Heart right ventricle (tissue), 16 donors: ENCODE results near the gene CTCFL. TPM values are rescaled to one million over a fixed set of nuclear protein-coding genes. Genes with fewer than 3 reads are reported as not detected.

Experiments used
- ATAC-seq, 8 donors: fragments of 200-7000 bp; cut with Tn5 transposase; one replicate each; pipeline ENCODE4 v1.9.1; 2020; ENCODE audit warnings: mild to moderate bottlenecking in 8 of 8, moderate library complexity in 8 of 8, moderate number of reproducible peaks in 1 of 8
- DNase-seq, 2 donors: peaks; one replicate each; pipeline ENCODE4 v3.0.0-alpha.2; 2020
- H3K27ac ChIP-seq, 10 donors: fragments of 200-600 bp; sonication (generic) in 2 of 10; one replicate each; pipeline versions ENCODE4 v1.5.0 to v1.8.0; 2020 to 2022; ENCODE audit warnings: mild to moderate bottlenecking in 3 of 10
- H3K27me3 ChIP-seq, 7 donors: fragments of 200-600 bp; one replicate each; pipeline ENCODE4 v1.8.0; 2021 to 2022; ENCODE audit warnings: mild to moderate bottlenecking in 2 of 7
- H3K36me3 ChIP-seq, 9 donors: fragments of 200-600 bp; sonication (generic) in 1 of 9; one replicate each; pipeline versions ENCODE4 v1.5.0 to v1.8.0; 2020 to 2022; ENCODE audit warnings: mild to moderate bottlenecking in 2 of 9
- H3K4me1 ChIP-seq, 9 donors: fragments of 200-600 bp; sonication (generic) in 1 of 9; one replicate each; pipeline versions ENCODE4 v1.5.0 to v1.8.0; 2020 to 2022; ENCODE audit warnings: mild to moderate bottlenecking in 4 of 9
- H3K4me3 ChIP-seq, 10 donors: fragments of 200-600 bp; sonication (generic) in 2 of 10; one replicate each; pipeline versions ENCODE4 v1.5.0 to v1.8.0; 2020 to 2022; ENCODE audit warnings: mild to moderate bottlenecking in 7 of 10, moderate library complexity in 2 of 10
- H3K9me3 ChIP-seq, 11 donors: fragments of 200-600 bp in 10 of 11; sonication (generic) in 2 of 11; one replicate each; pipeline versions ENCODE4 v1.5.0 to v1.8.0; 2013 to 2022; ENCODE audit warnings: mild to moderate bottlenecking in 2 of 11, control low read depth in 1 of 11, moderate library complexity in 1 of 11
- WGBS, 2 donors: extraction: QIAGEN DNeasy Blood & Tissue Kit; methylation state at CpG; one replicate each; pipeline ENCODE4 v1.1.7; 2013; ENCODE audit warnings: inconsistent platforms in 1 of 2; 5-methylcytosine and 5-hydroxymethylcytosine counted together
- intact Hi-C, 10 donors: fragments of 100-400 bp; cut with DNase I; formaldehyde crosslinking; loops; one replicate each; pipeline versions ENCODE4 v1.11.1 to v1.14.2; 2022
- long read RNA-seq, 3 donors: library from polyadenylated mRNA; unstranded; transcript quantifications; one replicate each; pipeline ENCODE4 v2.0.0, GENCODE V29; 2020 to 2021
- polyA plus RNA-seq, 2 donors: library from polyadenylated mRNA; stranded (reverse); fragments of 200-250 nt; gene quantifications; one replicate each; pipeline ENCODE4 v1.2.3, GENCODE V29; 2013
- total RNA-seq, 10 donors: library from RNA; stranded (reverse); fragmentation: NEBNext Ultra II Directional in 3 of 10; extraction: Animal tissue kit (Norgen Biotek cat#: 25700) in 3 of 10; gene quantifications; one replicate each; pipeline versions ENCODE4 v1.2.1 to v1.2.4, GENCODE V29; 2021 to 2023
- TF ChIP-seq, protein P1 (sequence below), 9 donors: fragments of 200-600 bp; sonication (generic) in 2 of 9; IDR thresholded peaks; one replicate each; pipeline versions ENCODE4 v1.5.0 to v1.8.0; 2021 to 2022; ENCODE audit warnings: antibody characterized with exemption in 9 of 9, mild to moderate bottlenecking in 5 of 9, moderate library complexity in 1 of 9
- donor health status: Arrhythmogenic right ventricular cardiomyopathy.
- donor health status: ischemic (EF 13 %, LVEDD 7.1; RV severe dilation, severe dysfunction).
- donor health status: healthy with polysubstance abuse.
- donor health status: DM: no; HTN: yes; CAD: no.
- donor health status: DM: no; HTN: no; CAD: no.
- donor health status: ischemic (EF 25% LVEDD 6.9; RV normal size, moderate dysfunction).
- donor health status: ischemic (EF 25% LVEDD 5.7; RV mildly dilated, moderate dysfunction).
- donor health status: healthy.
- donor health status: DM: yes; HTN: yes; CAD: no.
- donor health status: Ischemic cardiomyopathy.
- donor health status: ischemic (EF 35%, LVEDD 5.7; RV mildly dilated, moderate dysfunction).
- donor health status: nonischemic (EF 11% LVEDD 7.7; RV severe dilation, severe dysfunction).
- donor health status: DM: yes; HTN: yes; CAD: no.
- donor health status: PGD.
- donor health status: ischemic (EF 29% LVEDD 5.4; RV normal size, mild dysfunction).
- donor health status: nonischemic (EF 23%, LVEDD 6.1; RV moderate dilation, normal function).

The CTCFL gene, protein sequence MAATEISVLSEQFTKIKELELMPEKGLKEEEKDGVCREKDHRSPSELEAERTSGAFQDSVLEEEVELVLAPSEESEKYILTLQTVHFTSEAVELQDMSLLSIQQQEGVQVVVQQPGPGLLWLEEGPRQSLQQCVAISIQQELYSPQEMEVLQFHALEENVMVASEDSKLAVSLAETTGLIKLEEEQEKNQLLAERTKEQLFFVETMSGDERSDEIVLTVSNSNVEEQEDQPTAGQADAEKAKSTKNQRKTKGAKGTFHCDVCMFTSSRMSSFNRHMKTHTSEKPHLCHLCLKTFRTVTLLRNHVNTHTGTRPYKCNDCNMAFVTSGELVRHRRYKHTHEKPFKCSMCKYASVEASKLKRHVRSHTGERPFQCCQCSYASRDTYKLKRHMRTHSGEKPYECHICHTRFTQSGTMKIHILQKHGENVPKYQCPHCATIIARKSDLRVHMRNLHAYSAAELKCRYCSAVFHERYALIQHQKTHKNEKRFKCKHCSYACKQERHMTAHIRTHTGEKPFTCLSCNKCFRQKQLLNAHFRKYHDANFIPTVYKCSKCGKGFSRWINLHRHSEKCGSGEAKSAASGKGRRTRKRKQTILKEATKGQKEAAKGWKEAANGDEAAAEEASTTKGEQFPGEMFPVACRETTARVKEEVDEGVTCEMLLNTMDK
- total RNA-seq: not detected
- not detected for polyA plus RNA-seq
- long read RNA-seq, donor 1: 0 reads
- long read RNA-seq, donor 2: 0 reads
- long read RNA-seq, donor 3: 0 reads

DNA sequence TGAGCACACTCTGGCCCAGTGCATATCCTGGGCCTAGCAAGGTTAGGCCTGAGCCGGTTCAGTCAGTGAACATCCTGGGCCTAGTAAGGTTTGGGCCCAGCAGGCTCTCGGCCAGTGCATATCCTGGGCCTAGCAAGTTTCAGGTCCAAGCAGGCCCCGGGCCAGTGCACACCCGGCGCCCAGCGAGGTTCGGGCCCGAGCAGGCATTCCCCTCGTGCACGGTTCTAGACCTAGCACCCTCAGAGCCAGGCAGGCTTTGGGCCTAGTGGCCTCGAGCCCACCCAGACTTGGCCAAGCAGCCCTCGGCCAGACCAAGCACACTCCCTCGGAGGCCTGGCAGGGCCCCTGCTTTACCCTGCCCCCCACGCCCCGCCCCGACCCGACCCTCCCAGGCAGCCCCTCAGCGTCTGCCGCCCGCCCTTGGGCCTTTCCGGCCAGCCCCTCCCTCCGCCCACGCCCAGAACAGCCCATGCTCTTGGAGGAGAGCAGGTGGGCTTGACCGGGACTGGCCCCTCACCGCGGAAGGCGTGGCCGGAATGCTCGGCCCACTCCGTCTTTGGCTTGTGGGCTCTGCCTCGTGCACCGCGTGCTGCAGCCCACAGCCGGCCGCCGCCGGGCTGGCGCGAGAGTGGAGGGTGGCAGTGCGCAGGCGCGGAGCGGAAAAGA, at the start of gene CTCFL:
Gene CTCFL, minus strand, starts transcription at position 630 of the 666 bp plus-strand sequence. CDS start 935 bp downstream, outside the sequence.
- DNase-seq: no peak
- TF ChIP-seq, protein P1, sequence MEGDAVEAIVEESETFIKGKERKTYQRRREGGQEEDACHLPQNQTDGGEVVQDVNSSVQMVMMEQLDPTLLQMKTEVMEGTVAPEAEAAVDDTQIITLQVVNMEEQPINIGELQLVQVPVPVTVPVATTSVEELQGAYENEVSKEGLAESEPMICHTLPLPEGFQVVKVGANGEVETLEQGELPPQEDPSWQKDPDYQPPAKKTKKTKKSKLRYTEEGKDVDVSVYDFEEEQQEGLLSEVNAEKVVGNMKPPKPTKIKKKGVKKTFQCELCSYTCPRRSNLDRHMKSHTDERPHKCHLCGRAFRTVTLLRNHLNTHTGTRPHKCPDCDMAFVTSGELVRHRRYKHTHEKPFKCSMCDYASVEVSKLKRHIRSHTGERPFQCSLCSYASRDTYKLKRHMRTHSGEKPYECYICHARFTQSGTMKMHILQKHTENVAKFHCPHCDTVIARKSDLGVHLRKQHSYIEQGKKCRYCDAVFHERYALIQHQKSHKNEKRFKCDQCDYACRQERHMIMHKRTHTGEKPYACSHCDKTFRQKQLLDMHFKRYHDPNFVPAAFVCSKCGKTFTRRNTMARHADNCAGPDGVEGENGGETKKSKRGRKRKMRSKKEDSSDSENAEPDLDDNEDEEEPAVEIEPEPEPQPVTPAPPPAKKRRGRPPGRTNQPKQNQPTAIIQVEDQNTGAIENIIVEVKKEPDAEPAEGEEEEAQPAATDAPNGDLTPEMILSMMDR (IDR thresholded peaks at IDR 0.05): no peak
- intact Hi-C loops: loop anchor here in 2 of 10 donors (5.0 kb wide), 2 partner anchors 258 to 683 kb away; no protein-coding TSS in a partner anchor
- Histone ChIP-seq H3K27ac (no peak within 1 kb of the TSS), H3K9me3 (no peaks in the 10 kb centered on the region), H3K27me3 (peaks cover 0 to 4% (median 0%) of the 10 kb centered on the region in 7 donors), H3K36me3 (no peaks in the 10 kb centered on the region), H3K4me1 (no peaks in the 10 kb centered on the region), H3K4me3 (no peak within 1 kb of the TSS)
- no peak for ATAC-seq
- 88 to 92% methylated on average over 34 to 43 of the region's 43 CpGs for WGBS, 2 donors

- Histone ChIP-seq H3K4me1 (no peaks in the 10 kb centered on the region), H3K36me3 (no peaks in the 10 kb centered on the region), H3K4me3 (no peak overlapping the region), H3K27me3 (peaks cover 0 to 77% (median 46%) of the 10 kb centered on the region in 7 donors), H3K9me3 (no peaks in the 10 kb centered on the region), H3K27ac (no peak overlapping the region)
- ATAC-seq (no peak), DNase-seq (no peak)
- 62 to 63% methylated on average over 5 of the region's 5 CpGs for WGBS, 2 donors
- TF ChIP-seq, protein P1 (IDR thresholded peaks at IDR 0.05): no peak
- intact Hi-C loops: no loop called here
Measured at GRCh38 chr20:57573894-57574293, 49.0 kb upstream of the CTCFL start.

- ATAC-seq (no peak), DNase-seq (no peak)
- TF ChIP-seq, protein P1 (IDR thresholded peaks at IDR 0.05): no peak
- 58 to 67% methylated on average over 12 of the region's 12 CpGs for WGBS, 2 donors
- no peaks in the 10 kb centered on the region for H3K4me1 ChIP-seq
- peaks cover 0 to 75% (median 47%) of the 10 kb centered on the region in 7 donors for H3K27me3 ChIP-seq
- H3K27ac ChIP-seq: no peak overlapping the region
- H3K9me3 ChIP-seq: no peaks in the 10 kb centered on the region
- H3K4me3 ChIP-seq: no peak overlapping the region
- intact Hi-C loops: no loop called here
- H3K36me3 ChIP-seq: no peaks in the 10 kb centered on the region
Measured at GRCh38 chr20:57573242-57573641, 48.3 kb upstream of the CTCFL start.

GRCh38 chr20:57571782-57572416, 47.0 kb upstream of the CTCFL start:
- no peak overlapping the region for H3K27ac ChIP-seq
- WGBS, 2 donors: 86 to 88% methylated on average over 3 of the region's 3 CpGs
- H3K36me3 ChIP-seq: no peaks in the 10 kb centered on the region
- no peak overlapping the region for H3K4me3 ChIP-seq
- DNase-seq (no peak), ATAC-seq (no peak)
- H3K9me3 ChIP-seq: no peaks in the 10 kb centered on the region
- TF ChIP-seq, protein P1 (IDR thresholded peaks at IDR 0.05): no peak
- no peaks in the 10 kb centered on the region for H3K4me1 ChIP-seq
- peaks cover 0 to 80% (median 54%) of the 10 kb centered on the region in 7 donors for H3K27me3 ChIP-seq
- intact Hi-C loops: no loop called here
